NCI-H460 (cell line): ENCODE measurements around the gene RPAP2. TPM values are rescaled to one million over a fixed set of nuclear protein-coding genes. Genes with fewer than 3 reads are reported as not detected.
"Not testable (repeated sequence)": the region's sequence is repeated elsewhere in the genome, so short reads cannot be mapped to it uniquely, and the experiment has no call there.

Experiments used
- DNase-seq: peaks from one replicate; pipeline ENCODE4 v3.0.0-alpha.2; 2016; ENCODE audit warnings: low read depth; ENCODE audit errors: extremely low read depth
- total RNA-seq: library from RNA; depleted of rRNA; stranded (reverse); fragments of >200 nt; shearing (Covaris generic); gene quantifications from 2 replicates; pipeline ENCODE4 v1.2.3, GENCODE V29; 2014

Gene RPAP2
- total RNA-seq, 1 experiment from 2014 or later = 31.0 TPM

- no peak for DNase-seq
Measured at GRCh38 chr1:92317836-92318493, 19.1 kb downstream of the RPAP2 start.

- no peak for DNase-seq
Measured at GRCh38 chr1:92323473-92324453, 24.9 kb downstream of the RPAP2 start.

GRCh38 chr1:92324784-92325183 lies 25.9 kb downstream of the RPAP2 start:
- DNase-seq = no peak

- no peak for DNase-seq
Measured at GRCh38 chr1:92326681-92327080, 27.8 kb downstream of the RPAP2 start.

GRCh38 chr1:92327794-92328193 lies 28.9 kb downstream of the RPAP2 start:
- DNase-seq = no peak

- DNase-seq = no peak
Measured at GRCh38 chr1:92329347-92330129, 30.7 kb downstream of the RPAP2 start.

- no peak for DNase-seq
Measured at GRCh38 chr1:92333668-92334067, 34.8 kb downstream of the RPAP2 start.

GRCh38 chr1:92340154-92340553 lies 41.3 kb downstream of the RPAP2 start:
- DNase-seq = no peak

- DNase-seq = no peak
Measured at GRCh38 chr1:92342401-92342800, 43.5 kb downstream of the RPAP2 start.

GRCh38 chr1:92343061-92343460 lies 44.2 kb downstream of the RPAP2 start:
- no peak for DNase-seq

- DNase-seq = no peak
Measured at GRCh38 chr1:92346866-92347640, 48.2 kb downstream of the RPAP2 start.

GRCh38 chr1:92352856-92353255 lies 54.0 kb downstream of the RPAP2 start:
- DNase-seq = no peak

GRCh38 chr1:92354259-92354658 lies 55.4 kb downstream of the RPAP2 start:
- DNase-seq = no peak

- no peak for DNase-seq
Measured at GRCh38 chr1:92356956-92357355, 58.1 kb downstream of the RPAP2 start.

- not testable (repeated sequence) for DNase-seq
Measured at GRCh38 chr1:92359382-92359781, 60.5 kb downstream of the RPAP2 start.

GRCh38 chr1:92359986-92360385 lies 61.1 kb downstream of the RPAP2 start:
- no peak for DNase-seq

GRCh38 chr1:92362970-92363369 lies 64.1 kb downstream of the RPAP2 start:
- no peak for DNase-seq

- no peak for DNase-seq
Measured at GRCh38 chr1:92363401-92363800, 64.5 kb downstream of the RPAP2 start.

- no peak for DNase-seq
Measured at GRCh38 chr1:92365378-92366039, 66.7 kb downstream of the RPAP2 start.

GRCh38 chr1:92366040-92366395 lies 67.2 kb downstream of the RPAP2 start:
- DNase-seq = no peak
